Measurements from ENCODE around the gene RRP36.

GRCh38 chr6:43024436-43024835 is 3.0 kb downstream of the RRP36 start:
- no peak for TF ChIP-seq POLR2AphosphoS5 (IDR thresholded peaks at IDR 0.05; ENCODE audit: low read depth, low read length)
- no peak for TF ChIP-seq JUND (IDR thresholded peaks at IDR 0.05; ENCODE audit: low read length)
- no peak for TF ChIP-seq RBBP5 (IDR thresholded peaks at IDR 0.05; ENCODE audit: borderline replicate concordance, low read depth, low read length)
- no peak for TF ChIP-seq CTCF (IDR thresholded peaks at IDR 0.05; ENCODE audit: control extremely low read depth in 1 of 3, insufficient read depth in 1 of 3, low read depth in 1 of 3, low read length in 3 of 3)
- TF ChIP-seq POLR2A (IDR thresholded peaks at IDR 0.05; ENCODE audit: control extremely low read depth in 1 of 2, low read depth in 2 of 2, low read length in 2 of 2): no peak
- no peak for TF ChIP-seq RFX5 (IDR thresholded peaks at IDR 0.05; ENCODE audit: borderline replicate concordance, low read depth, low read length)
- TF ChIP-seq MAX (IDR thresholded peaks at IDR 0.05): no peak
- no peak for TF ChIP-seq MAFK (IDR thresholded peaks at IDR 0.05; ENCODE audit: low read depth, low read length)
- TF ChIP-seq NRF1 (IDR thresholded peaks at IDR 0.05; ENCODE audit: low read depth, low read length): no peak
- no peak for TF ChIP-seq CHD1 (IDR thresholded peaks at IDR 0.05; ENCODE audit: low read depth, low read length)
- TF ChIP-seq EP300 (IDR thresholded peaks at IDR 0.05; ENCODE audit: borderline replicate concordance in 1 of 2, low read depth in 2 of 2, low read length in 2 of 2): no peak
- no peak for TF ChIP-seq BRCA1 (IDR thresholded peaks at IDR 0.05; ENCODE audit: low read depth, low read length)
